Mucosa of gallbladder (tissue), 1 donor: Measurements from ENCODE around the gene LINGO1. TPM values are rescaled to one million over a fixed set of nuclear protein-coding genes. Genes with fewer than 3 reads are reported as not detected.

Experiments used
- DNase-seq: peaks from one replicate; pipeline ENCODE4 v3.0.0-alpha.2; 2020; ENCODE audit warnings: low spot score
- total RNA-seq: library from RNA; stranded (reverse); gene quantifications from one replicate; pipeline ENCODE4 v1.2.1, GENCODE V29; 2021
- donor health status: DM: no; HTN: no; CAD: no.

LINGO1 gene
- total RNA-seq, 1 donor from 2014 or later = 2.3 TPM

DNA sequence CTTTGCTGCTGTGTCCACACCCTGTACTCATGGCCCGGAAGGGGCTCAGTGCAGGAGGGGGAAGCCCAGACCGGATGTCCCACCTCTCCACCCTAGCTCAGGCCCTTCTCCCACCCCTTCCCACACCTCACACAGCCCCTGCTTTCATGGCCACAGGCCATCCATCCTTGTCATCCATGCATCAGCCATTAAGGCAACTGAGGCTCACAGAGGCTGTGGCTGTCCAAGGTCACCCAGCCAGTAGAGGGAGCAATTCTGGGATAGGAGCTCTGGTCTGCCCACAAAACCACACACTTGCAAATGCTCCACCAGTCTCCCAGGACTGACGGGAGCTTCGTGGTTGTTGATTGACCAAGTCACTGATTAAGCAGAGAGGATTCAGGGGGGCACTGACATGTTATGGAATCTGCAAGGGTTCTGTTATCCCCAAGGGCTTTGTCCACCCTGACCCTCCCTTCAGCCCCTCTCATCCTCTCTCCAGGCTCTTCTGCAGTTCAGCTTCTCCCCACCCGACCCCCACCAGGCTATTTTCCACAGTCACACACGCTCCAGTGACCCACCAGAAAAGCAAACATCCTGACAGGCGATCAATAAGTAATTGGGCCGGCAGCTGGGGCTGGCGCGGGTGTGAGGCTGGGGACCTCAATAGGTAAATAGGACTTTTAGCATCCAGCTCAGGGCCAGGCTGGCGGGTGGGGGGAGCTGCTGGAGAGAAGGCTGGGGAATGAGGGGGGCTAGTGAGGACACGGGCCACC is 15.1 kb downstream of the LINGO1 start:
- no peak for DNase-seq

DNA sequence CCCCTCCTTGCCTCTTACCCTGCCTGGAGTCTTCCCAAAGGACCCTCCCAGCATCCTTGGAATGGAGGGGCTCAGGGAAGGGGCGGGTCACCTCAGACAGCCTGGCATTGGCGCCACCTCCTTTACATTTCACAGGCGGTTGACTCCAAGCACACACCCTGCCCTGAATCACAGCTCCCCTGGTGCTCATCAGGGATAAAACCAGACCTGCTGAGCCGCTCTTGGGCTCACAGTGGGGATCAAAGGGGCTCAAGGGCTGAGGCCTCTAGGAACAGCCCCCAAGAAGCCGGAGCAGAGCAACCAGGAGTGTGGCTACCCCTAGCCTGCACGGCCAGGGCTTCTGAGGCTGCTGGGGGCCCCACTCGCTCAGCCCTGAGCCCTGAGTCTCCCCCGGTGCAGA is 16.6 kb downstream of the LINGO1 start:
- no peak for DNase-seq

DNA sequence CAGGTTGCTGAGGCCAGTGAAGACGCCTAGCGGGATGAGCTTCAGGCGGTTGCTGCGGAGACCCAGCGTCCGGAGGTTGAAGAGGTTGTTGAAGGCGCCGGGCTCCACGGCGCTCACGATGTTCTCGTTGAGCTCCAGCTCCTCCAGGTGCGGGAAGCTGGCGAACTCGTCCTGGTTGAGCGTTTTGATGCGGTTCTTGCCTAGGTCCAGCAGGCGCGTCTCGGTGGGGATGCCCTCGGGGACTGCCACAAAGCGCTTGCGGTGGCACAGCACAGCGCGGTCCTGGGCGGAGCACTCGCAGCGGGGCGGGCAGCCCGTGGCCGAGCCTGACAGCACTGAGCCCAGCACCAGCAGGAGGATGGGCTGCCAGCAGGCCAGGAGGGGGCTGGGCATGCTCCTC is 17.2 kb downstream of the LINGO1 start:
- DNase-seq = no peak

DNA sequence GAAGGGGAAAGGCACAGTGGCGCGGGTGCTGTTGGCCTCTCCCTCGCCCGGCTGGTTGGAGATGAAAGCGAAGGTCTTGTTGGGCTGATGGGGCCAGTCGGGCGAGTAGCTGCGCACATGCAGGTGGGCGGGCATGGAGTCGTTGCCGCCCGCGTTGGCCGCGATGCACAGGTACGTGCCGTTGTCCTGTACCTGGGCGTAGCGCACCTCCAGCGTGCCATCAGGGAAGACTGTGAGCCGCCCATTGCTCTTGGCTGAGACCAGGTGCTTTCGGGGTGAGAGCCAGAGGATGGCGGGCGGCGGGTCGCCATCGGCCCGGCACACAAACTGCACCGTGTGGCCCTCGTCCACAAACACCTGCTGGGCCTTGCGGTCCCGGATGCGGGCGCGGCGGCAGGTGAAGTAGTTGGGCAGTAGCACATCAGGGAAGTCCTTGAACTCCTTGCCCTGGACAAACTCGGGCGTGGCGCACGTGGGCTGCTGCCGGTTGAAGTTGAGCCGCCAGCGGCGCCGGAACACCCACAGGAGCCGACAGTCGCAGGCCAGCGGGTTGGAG is 18.4 kb downstream of the LINGO1 start:
- no peak for DNase-seq

DNA sequence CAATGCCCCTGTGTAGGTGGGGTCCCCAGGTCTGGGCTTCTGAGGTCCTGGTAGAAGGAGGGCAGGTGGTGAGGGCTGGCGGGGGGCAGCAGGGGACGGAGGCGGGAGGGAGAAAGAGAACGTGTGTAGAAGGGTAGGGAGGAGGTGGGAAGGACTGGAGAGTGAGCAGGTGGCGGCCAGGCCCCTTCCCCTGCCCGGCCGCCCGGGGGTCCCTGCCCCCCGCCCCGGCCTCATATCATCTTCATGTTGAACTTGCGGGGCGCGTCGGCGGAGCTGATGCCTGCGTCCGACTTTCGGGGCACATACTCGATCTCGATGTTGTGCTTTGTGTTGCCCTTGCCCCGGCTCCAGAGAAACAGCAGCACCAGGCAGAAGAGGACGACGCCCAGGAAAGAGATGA is 18.9 kb downstream of the LINGO1 start:
- no peak for DNase-seq

DNA sequence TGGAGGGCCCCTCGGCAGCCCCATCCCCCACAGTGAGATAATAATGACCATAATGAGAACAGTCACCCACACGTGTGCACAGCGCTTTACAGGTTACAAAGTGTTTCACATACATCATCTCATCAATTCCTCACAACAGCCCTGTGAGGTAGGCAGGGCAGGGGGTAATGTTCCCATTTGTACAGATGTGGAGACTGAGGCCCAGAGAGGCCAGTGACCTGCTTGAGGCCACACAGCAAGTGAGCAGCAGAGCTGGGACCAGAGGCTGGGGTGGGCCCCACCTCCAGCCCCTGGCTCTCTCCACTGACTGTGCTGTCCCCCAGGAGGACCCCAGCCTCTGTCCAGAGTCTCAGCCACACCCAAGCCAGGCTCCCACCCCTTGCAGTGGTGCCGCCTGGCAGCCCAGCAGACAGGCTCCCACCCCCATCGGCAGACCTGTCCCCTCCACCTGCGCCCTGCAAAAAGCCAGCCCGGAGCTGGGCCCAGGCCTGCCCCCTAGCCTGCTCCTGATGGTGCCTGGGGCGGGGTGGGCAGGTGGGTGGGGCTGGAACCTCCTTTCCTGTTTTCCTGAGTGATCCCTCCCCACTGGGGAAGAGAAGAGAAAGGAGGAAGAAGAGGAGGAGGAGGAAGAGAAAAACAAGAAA is 19.6 kb downstream of the LINGO1 start:
- DNase-seq = no peak

DNA sequence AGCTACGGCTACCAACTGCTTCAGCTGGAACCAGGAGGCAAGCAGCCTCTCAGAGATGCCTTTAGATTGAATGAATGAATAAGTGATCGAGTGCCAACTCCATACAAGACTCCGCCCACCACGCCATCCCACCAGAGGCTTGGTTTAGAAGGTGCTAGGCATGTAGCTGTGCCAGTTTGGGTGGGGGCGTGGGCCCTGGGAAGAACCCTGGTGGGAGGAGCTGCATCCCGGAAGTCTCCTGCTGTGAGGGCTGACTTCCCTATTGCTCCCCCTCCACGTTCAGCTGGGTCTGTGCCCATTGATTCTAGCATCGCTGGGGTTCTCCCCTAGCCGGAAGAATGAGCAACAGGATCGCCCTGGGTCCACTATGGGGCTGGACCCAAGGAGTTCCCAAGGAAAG is 20.9 kb downstream of the LINGO1 start:
- no peak for DNase-seq

DNA sequence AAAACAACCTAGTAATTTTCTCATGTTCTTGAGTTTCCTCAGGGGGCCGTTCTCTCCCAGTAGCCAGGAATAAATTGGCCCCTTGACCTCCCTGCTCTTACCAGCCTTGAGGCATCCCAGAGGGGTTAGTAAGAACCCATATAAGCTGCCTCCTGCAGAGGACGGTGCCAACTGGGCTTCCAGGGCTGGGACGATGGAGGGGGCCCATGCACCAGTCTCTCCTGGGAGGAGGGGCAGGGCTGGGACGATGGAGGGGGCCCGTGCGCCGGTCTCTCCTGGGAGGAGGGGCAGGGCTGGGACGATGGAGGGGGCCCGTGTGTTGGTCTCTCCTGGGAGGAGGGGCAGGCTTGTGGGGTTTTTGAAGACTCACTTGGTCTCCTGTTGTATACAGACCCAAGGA is 22.0 kb downstream of the LINGO1 start:
- no peak for DNase-seq

DNA sequence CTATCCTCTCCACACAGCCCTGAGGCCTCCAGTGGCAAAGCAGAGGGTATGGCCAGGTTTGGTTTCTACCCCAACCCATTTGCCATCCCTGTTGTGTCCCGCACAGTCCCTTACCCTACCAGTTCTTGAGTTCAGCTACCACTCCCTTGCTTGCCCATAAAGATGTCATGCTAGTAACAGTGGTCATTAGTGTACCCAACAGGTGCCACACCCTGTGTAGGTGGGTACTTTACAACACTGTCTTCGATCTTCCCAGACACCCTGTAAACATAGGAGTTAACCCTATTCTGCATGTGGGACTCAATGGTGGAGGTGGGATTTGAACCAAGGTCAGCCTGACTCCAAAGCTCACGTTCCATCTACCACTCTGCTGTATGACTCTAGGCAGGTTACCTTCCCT is 23.2 kb downstream of the LINGO1 start:
- no peak for DNase-seq

DNA sequence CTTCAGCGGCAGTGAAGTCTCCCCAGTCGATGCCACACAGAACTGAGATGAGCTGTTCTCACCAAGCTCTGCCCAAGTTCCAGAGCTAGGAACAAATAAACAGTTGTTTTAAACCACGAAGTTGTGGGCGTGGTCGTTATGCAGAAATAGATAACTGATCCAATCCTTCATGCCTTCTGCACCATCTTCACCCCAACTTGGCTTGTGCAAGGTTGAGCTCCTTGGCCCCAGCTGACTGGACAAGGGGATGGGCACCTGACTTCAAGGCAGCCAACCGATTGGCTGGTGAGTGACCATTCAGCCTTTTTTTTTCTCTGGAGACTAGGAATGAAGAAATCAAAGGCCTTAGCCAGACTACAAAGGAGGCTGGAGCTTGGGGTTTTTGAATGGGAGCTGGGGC is 23.9 kb downstream of the LINGO1 start:
- DNase-seq = no peak

DNA sequence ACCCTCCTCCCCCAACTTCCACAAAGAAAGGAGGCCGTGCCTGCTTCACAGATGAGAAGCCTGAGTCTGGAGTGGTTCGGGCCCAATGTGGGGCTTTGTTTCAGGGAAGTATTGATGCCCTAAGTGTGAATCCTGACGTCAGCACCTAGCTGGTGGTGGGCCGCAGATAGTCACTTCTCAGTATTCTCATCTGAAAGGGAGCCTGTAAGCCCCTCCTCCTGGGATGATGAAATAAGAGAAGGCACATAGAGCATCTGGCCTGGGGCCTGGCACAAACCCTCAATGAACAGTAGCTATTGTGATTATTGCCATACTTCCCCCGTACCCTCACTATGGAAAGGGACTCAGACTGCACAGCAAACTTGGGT is 24.8 kb downstream of the LINGO1 start:
- DNase-seq = no peak

DNA sequence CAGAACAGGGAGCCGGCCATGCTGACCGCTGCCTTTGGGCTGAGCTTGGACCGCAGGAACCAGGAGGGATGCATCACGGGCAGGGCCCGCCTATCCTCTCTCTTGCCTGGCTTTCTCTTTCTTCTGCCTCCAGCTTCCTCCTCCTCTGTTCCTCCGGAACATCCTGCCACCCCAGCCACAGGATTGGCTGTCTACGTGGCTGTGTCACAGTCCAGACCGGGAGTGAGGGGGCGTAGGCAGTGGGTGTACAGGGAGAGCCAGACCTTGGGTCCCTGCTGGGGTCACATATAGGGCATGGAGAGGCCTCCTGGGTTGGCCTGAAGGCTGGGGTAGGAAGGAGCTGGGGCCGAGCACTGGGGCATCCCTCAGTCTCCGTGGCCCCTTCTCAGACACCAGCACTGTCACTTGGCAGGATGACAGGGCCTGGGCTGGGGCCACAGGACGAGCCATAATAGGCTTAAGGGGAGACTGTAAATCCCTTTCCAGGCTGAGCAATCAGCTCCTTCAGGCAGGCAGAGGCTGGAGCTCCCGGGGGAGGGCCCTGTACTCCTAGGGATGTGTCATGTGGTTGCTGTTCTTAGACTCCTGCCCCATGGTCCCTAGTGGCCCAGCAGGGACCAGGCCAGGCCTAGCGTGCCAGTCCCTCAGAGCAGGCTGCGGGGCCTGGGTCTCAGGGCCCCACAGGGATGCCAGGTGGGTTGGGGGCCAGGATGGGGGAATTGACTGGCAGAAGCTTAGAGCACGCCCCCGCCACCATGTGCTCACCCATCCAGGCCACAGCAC is 25.4 kb downstream of the LINGO1 start:
- no peak for DNase-seq

DNA sequence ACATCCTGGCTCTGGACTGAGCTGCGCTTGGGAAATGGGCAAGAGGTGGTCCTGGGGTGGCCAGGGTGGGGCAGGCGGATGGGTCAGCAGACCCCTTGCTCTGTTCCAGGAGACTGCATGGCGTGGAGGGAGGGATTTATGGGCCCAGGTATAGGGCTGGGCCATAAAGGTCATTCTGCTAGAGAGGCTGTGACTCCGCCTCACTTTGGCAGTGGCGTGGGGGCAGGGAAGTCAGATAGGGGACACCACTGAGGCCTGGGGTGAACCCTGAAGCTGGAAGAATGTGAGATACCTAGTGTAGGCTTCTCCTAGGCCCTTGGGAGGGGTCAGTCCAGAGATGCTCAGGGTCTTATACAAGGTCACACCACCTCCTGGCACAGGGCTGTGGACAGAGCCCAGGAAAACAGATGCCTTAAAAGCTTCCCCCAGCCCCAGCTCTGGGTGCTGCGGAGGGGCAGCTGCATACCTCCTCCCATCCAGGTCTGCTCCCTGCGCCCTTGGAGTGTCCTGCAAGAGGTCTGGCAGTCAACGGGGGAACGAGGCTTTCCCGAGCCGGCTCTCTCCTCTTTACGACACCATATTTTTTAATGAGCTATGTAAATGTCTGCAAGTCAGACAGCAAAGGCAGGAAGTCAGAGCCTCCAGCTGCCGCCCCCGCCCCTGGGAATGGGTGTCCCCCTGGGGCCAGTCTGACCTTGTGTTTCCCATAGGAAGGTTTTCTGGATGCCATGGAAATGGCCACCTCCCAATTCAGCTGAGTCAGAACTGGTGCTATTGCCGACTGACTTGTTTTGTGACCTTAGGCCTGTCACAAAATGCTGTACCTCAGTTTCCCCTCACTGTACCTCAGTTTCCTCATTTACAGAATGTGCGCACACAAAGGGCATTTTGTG is 26.3 kb downstream of the LINGO1 start:
- DNase-seq = no peak

DNA sequence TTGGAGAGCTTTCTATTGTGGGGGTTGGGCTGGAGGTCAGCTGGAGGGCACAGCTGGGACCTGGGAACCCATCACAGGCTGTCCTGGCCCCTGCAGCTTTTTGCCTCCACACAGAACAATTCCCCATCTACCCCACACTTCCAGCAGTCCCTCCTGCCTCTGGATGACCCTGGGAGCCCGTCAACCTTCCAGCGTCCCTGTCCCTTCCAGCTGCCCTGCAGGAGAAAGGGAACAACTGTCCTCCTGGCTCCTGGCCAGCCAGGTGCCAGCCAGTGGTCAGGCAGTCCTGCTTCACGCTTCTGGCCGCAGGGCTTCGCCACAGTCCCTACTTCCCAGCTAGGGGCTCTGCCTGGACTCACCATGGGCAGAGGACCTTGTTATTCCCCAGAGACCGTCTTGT is 27.2 kb downstream of the LINGO1 start:
- no peak for DNase-seq

DNA sequence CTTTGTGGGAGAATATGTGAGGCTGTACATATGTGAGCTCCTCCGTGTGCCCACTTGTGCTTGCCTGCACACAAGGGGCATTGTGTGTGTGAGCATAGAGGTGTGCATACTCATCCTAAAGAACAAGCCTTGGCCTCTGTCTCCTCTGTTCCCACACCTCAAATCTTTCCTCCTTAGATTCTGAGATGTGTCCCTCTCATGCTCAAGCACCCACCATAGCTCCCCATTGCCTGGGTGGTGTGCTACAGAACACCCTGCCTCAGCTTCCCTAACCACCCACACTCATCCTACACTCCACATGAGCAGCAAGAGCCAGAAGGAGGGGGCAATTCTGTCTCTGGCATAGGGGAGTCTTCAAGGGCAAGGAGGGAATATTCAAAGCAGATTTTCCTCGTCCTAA is 27.7 kb downstream of the LINGO1 start:
- DNase-seq = no peak

DNA sequence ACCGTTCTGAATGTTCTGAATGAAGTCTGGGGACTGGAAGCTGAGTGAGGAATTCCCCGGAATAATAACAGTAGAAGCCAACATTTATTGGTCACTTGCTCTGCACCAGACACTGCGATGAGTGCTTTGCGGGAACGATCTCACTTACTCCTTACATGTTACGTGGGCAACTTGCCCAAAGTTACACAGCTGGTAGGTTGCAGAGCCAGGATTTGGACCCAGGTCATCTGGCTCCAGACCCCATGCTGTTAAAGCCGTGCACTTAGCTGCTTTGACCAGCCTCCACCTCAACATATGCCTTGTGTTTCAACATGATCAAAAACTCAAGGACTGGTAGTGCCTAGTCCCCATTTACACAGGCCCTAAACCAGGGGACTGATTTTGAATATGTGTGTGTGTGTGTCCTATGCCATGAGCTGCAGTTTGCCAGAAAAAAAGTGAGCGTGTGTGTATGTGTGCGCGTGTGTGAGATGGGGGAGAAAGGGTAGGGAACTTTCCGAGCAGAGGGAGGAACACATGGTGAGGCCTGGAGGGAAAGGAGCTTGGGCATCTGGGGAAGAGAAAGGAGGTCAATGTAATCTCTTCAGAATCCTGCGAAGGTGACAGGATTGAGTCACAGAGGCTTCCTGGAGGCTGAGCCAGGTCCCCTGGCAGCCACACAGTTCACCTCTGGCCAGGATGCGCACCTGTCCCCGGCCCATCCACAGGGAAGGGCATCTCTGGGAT is 28.9 kb downstream of the LINGO1 start:
- DNase-seq = no peak

DNA sequence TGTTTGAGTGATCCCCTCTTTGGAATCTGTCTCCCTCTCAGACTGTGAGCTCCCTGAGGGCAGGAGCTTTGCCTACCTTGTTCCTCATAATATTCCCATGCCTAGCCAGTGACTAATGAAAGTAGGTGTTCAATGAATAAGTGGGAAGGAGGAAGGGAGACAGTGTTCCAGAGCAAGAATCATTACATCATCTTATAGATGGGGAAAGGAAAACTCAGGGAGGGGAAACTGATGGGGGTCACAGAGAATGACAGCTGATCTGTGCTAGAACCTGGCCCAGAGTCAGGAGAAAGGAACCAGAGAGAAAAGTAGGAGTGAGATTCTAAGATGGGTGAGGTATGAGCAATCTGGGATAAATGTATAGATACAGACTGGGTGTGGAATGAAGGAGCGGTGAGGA is 29.9 kb downstream of the LINGO1 start:
- DNase-seq = no peak

DNA sequence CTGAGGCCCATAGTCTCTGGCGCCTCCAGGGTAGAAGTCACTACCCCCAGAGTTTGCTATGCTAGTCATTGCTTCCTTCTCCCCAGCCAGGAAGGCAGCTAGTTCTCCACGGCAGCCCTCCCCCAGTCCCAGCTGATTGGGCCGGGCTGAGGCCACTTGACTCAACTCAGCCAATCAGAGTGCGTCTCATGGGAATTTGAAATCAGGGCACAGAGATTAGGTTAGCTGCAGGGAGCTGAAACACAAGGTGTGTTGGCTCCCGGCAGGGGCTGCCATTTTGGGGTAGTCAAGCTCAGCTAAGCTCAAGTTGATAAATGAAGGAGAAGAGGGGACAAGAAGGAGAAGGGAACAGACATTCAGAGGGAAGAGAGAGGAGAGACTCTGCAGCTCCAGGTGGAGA is 32.8 kb downstream of the LINGO1 start:
- DNase-seq = peak; percentile 66

DNA sequence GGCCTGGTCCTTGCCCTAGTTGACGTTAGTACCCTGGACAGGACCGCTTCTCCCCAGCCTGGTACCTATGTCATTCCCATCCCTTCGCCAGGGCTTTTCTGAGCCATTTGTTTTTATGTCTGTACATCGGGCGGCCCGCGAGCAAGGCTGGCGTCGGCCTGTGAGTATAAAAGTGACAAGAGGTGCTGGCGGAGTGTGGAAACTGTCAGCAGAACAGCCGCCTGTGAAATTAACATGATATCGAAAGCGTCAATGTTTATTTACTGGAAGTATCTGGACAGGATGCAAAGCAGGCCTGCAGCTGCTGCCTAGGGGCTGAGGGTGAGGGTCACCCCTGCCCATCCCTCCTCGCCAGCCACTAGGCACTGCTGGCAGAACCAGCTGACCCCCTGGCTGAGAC is 33.4 kb downstream of the LINGO1 start:
- no peak for DNase-seq

DNA sequence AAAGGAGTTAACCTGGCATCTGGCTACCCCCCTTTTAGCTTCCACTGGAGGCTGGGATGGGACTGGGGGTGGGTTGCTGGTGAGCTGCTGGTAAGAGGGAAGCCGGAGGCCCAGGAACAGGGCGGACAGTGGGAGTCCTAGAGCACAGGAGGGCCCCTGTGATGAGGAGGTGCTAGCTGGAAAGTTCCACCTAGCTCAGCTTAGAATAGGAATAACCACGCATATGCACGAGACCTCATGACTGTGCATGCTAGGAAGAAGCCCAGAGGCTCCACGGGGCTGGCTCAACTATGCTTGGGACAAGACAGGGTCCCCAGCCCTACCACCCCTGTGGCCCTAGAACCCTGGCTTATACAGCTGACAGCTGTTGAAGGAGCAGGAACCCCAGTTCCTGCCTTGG is 34.1 kb downstream of the LINGO1 start:
- DNase-seq = no peak
